K562 (cell line): ENCODE results near the gene ACTA2. TPM values are rescaled to one million over a fixed set of nuclear protein-coding genes. Genes with fewer than 3 reads are reported as not detected.

Experiments
- ATAC-seq: fragments of 200-7000 bp; cut with Tn5 transposase; 3 replicates; pipeline ENCODE4 v1.9.1; 2020; ENCODE audit warnings: moderate library complexity
- BruUV-seq: library from RNA; stranded (reverse); fragments of 400-500 nt; replicated peaks from 2 replicates; lab custom pipeline; 2021; lab: Mats Ljungman, UMichigan
- CTCF ChIA-PET: fragments of 300-600 bp; formaldehyde crosslinking; extraction: SDS; loops from one replicate; lab custom pipeline; 2021; ENCODE audit warnings: low intra/inter-chr PET ratio; lab: Yijun Ruan, JAX
- POLR2A ChIA-PET: fragments of 300-600, 350-650 bp; sonication (Branson Sonifier 250); formaldehyde crosslinking; extraction: SDS; loops from one replicate; lab custom pipeline; 2021; ENCODE audit warnings: antibody characterized with exemption, inconsistent platforms; lab: Yijun Ruan, JAX
- DNase-seq, 4 experiments: peaks; one replicate each; pipeline versions ENCODE4 v3.0.0 to v3.0.0-alpha.2; 2011 to 2018; ENCODE audit warnings: low spot score in 3 of 4, mixed read lengths in 3 of 4; ENCODE audit errors: extremely low read depth in 1 of 4
- FAIRE-seq: peaks from 2 replicates; lab custom pipeline; 2011; peaks lifted over from hg19 to GRCh38; lab: Jason Lieb, UNC
- H2AFZ ChIP-seq: 2 replicates; pipeline ENCODE4 v1.6.0; 2011; ENCODE audit warnings: low read depth, low read length, control low read depth, inconsistent platforms
- H3K27ac ChIP-seq: fragments of 200-600 bp; 3 replicates; pipeline ENCODE4 v1.8.0; 2011; ENCODE audit warnings: low read depth, mild to moderate bottlenecking, control low read depth, inconsistent platforms, low read length, moderate library complexity, mixed read lengths; ENCODE audit errors: extremely low read depth
- H3K27me3 ChIP-seq, 2 experiments: fragments of 300-600 bp in 1 of 2; 2 replicates in 1 of 2; 3 replicates in 1 of 2; pipeline versions ENCODE4 v1.6.0 to v1.8.0; 2011; ENCODE audit warnings: inconsistent platforms in 2 of 2, low read length in 2 of 2, mild to moderate bottlenecking in 1 of 2, mixed read lengths in 1 of 2, moderate library complexity in 1 of 2; ENCODE audit not compliant: control insufficient read depth in 2 of 2, insufficient read depth in 2 of 2
- H3K36me3 ChIP-seq: fragments of 300-600 bp; 3 replicates; pipeline ENCODE4 v1.8.0; 2011; ENCODE audit warnings: mild to moderate bottlenecking, low read length, inconsistent platforms; ENCODE audit not compliant: control insufficient read depth, insufficient read depth
- H3K4me1 ChIP-seq, 2 experiments: fragments of 200-600 bp in 1 of 2; replicated peaks in 1 of 2; 2 replicates in 1 of 2; 3 replicates in 1 of 2; pipeline versions ENCODE4 v1.5.1 to v1.8.0; 2011; ENCODE audit warnings: inconsistent platforms in 2 of 2, low read length in 2 of 2, mild to moderate bottlenecking in 1 of 2, mixed read lengths in 1 of 2, moderate library complexity in 1 of 2; ENCODE audit not compliant: control insufficient read depth in 2 of 2, insufficient read depth in 2 of 2
- H3K4me2 ChIP-seq: 2 replicates; pipeline ENCODE4 v1.6.1; 2011; ENCODE audit warnings: low read length, control low read depth, inconsistent platforms, mixed read lengths; ENCODE audit not compliant: insufficient read depth
- H3K4me3 ChIP-seq: fragments of 200-600 bp; sonication (generic), shearing (Covaris generic); 2 replicates; pipeline ENCODE4 v1.5.1; 2016; ENCODE audit warnings: control low read depth, inconsistent platforms
- H3K79me2 ChIP-seq: fragments of 200-600 bp; 3 replicates; pipeline ENCODE4 v1.8.0; 2011; ENCODE audit warnings: low read length, inconsistent platforms; ENCODE audit not compliant: control insufficient read depth, insufficient read depth
- H3K9ac ChIP-seq, 2 experiments: 2 replicates each; pipeline versions ENCODE4 v1.6.0 to v1.6.1; 2011; ENCODE audit warnings: low read depth in 2 of 2, low read length in 2 of 2, control low read depth in 1 of 2, inconsistent platforms in 1 of 2, mild to moderate bottlenecking in 1 of 2, mixed read lengths in 1 of 2; ENCODE audit not compliant: insufficient read depth in 1 of 2
- H3K9me1 ChIP-seq: one replicate; pipeline ENCODE4 v1.6.0; 2011; ENCODE audit warnings: inconsistent platforms, mild to moderate bottlenecking, low read length, moderate library complexity; ENCODE audit not compliant: control insufficient read depth, insufficient read depth
- H3K9me3 ChIP-seq: replicated peaks from 2 replicates; pipeline ENCODE4 v1.5.1; 2011; ENCODE audit warnings: low read depth, low read length, inconsistent platforms; ENCODE audit not compliant: control insufficient read depth, insufficient read depth
- H4K20me1 ChIP-seq: replicated peaks from 2 replicates; pipeline ENCODE4 v1.6.1; 2011; ENCODE audit warnings: low read length, inconsistent platforms, mixed read lengths; ENCODE audit not compliant: control insufficient read depth, insufficient read depth
- CTCF ChIP-seq, 3 experiments: IDR thresholded peaks in 2 of 3; conservative IDR thresholded peaks in 1 of 3; 2 replicates each; pipeline ENCODE4 v1.5.1; 2011 to 2012; ENCODE audit warnings: low read length in 3 of 3, mild to moderate bottlenecking in 3 of 3, control low read depth in 2 of 3, improper control_type of control experiment in 1 of 3, inconsistent platforms in 1 of 3, low read depth in 1 of 3, mixed read lengths in 1 of 3, moderate library complexity in 1 of 3; ENCODE audit not compliant: insufficient read depth in 2 of 3
- DACH1 ChIP-seq: fragments of 450-650 bp; IDR thresholded peaks from 2 replicates; pipeline ENCODE4 v1.6.1; 2018; ENCODE audit not compliant: partially characterized antibody
- ELF4 ChIP-seq: fragments of 450-650 bp; formaldehyde crosslinking; IDR thresholded peaks from 2 replicates; pipeline ENCODE4 v1.4.0; 2022; ENCODE audit warnings: missing genetic modification characterization
- FOXK1 ChIP-seq: sonication (generic); formaldehyde crosslinking; IDR thresholded peaks from 2 replicates; pipeline ENCODE4 v1.8.0; 2022; ENCODE audit warnings: missing genetic modification reagents, mild to moderate bottlenecking, borderline replicate concordance
- PHF20 ChIP-seq: fragments of 450-650 bp; IDR thresholded peaks from 2 replicates; pipeline ENCODE4 v1.6.1; 2018; ENCODE audit not compliant: partially characterized antibody
- ZNF23 ChIP-seq: fragments of 250-450 bp; sonication (Bioruptor Pico); IDR thresholded peaks from 2 replicates; pipeline ENCODE4 v1.4.0; 2020; ENCODE audit warnings: mild to moderate bottlenecking
- WGBS: fragments of 100-300 bp; shearing (Covaris generic); methylation state at CpG from one replicate; pipeline ENCODE4 v1.1.6; 2016; ENCODE audit warnings: low coverage, mixed read lengths; ENCODE audit not compliant: insufficient coverage; ENCODE audit errors: missing lambda C conversion rate; 5-methylcytosine and 5-hydroxymethylcytosine counted together
- in situ Hi-C: fragments of 300-500 bp; cut with MboI; formaldehyde crosslinking; loops from 4 replicates; pipeline ENCODE4 v1.15.0; 2018; ENCODE audit warnings: inconsistent platforms, mixed read lengths
- intact Hi-C: fragments of 100-400 bp; cut with micrococcal nuclease; formaldehyde crosslinking; loops from 2 replicates; pipeline ENCODE4 v1.14.2; 2022
- polyA plus RNA-seq, 8 experiments: library from polyadenylated mRNA; depleted of rRNA in 4 of 8; stranded (reverse) in 5 of 8; unstranded in 3 of 8; fragments of >200 nt; fragmentation: Nextera tagmentation in 2 of 8; fragmentation: Illumina TruSeq in 1 of 8; extraction: Ambion mirVana in 2 of 8; extraction: Trizol in 1 of 8; gene quantifications; 2 replicates each; pipeline versions ENCODE4 v1.2.1 to v1.2.3, GENCODE V29; 2011 to 2014; ENCODE audit warnings: inconsistent platforms in 1 of 8, missing spikeins in 1 of 8
- total RNA-seq, 7 experiments: library from RNA; depleted of rRNA in 6 of 7; stranded (reverse); fragments of >200 nt in 6 of 7; fragmentation: Illumina TruSeq in 2 of 7; extraction: Trizol in 2 of 7; gene quantifications; 2 replicates each; pipeline versions ENCODE4 v1.2.1 to v1.2.3, GENCODE V29; 2011 to 2021; ENCODE audit warnings: low replicate concordance in 1 of 7

ACTA2 gene
- total and polyA plus RNA-seq, 9 of the 15 experiments (the other 6 are each of a cell fraction or from before 2014, with no cell fraction given) = 0.15 to 1.0 (median 0.38) TPM; not detected in 3

GRCh38 chr10:88933564-88933963 is 19.0 kb downstream of the ACTA2 start:
- BruUV-seq = no TSS peak

GRCh38 chr10:88932539-88933256 is 19.9 kb downstream of the ACTA2 start:
- Histone ChIP-seq H3K9me1 (no peaks in the 10 kb centered on the region), H3K27ac (no peak overlapping the region), H3K9me3 (no peaks in the 10 kb centered on the region), H3K9ac (no peak overlapping the region), H3K4me2 (no peak overlapping the region), H3K27me3 (no peaks in the 10 kb centered on the region), H3K36me3 (no peaks in the 10 kb centered on the region), H3K79me2 (no peaks in the 10 kb centered on the region), H3K4me3 (no peak overlapping the region), H4K20me1 (no peaks in the 10 kb centered on the region), H2AFZ (no peak overlapping the region), H3K4me1 (no peaks in the 10 kb centered on the region)
- in situ Hi-C loops (no loop called here), intact Hi-C loops (loop anchor here (1.0 kb wide), 1 partner anchor 97 kb away; no protein-coding TSS in a partner anchor)
- no TSS peak for BruUV-seq
- ATAC-seq = peak; percentile 83
- ChIA-PET CTCF (interaction anchor here (2.7 kb wide), 1 partner anchor 97 kb away, joined by 10 read pairs; no protein-coding TSS in a partner anchor), POLR2A (no interaction called here)
- DNase-seq = peak; percentile 19 to 35 (median 28)
- 0% methylated on average over 7 of the region's 7 CpGs for WGBS
- FAIRE-seq = peak; percentile 56
- TF ChIP-seq CTCF (IDR thresholded peaks at IDR 0.05 in 2 of 3, conservative IDR thresholded peaks at IDR 0.05 in 1 of 3; ENCODE audit: insufficient read depth in 2 of 3, low read depth in 1 of 3, low read length in 3 of 3) (peak; percentile 59 to 64 (median 62)), PHF20 (no peak)

More at GRCh38 chr10:88933564-88933963, 19.0 kb downstream of the ACTA2 start:
- POLR2A ChIA-PET = no interaction called here
- CTCF ChIA-PET = no interaction called here
- H3K9me1 ChIP-seq = no peaks in the 10 kb centered on the region
- H3K9me3 ChIP-seq = no peaks in the 10 kb centered on the region
- in situ Hi-C loops = no loop called here
- no peak overlapping the region for H3K4me2 ChIP-seq
- no peak for DNase-seq
- H2AFZ ChIP-seq = no peak overlapping the region
- no peak for FAIRE-seq
- H4K20me1 ChIP-seq = no peaks in the 10 kb centered on the region
- no peaks in the 10 kb centered on the region for H3K79me2 ChIP-seq
- TF ChIP-seq FOXK1 (no peak), ZNF23 (CRISPR knock-in tag) (no peak), ELF4 (CRISPR knock-in tag) (no peak), DACH1 (no peak)
- TF ChIP-seq, all 486 proteins: peak for 0
- Histone ChIP-seq H3K4me1 (no peaks in the 10 kb centered on the region), H3K9ac (no peak overlapping the region), H3K4me3 (no peak overlapping the region), H3K27me3 (no peaks in the 10 kb centered on the region), H3K27ac (no peak overlapping the region), H3K36me3 (no peaks in the 10 kb centered on the region)
- intact Hi-C loops = no loop called here
- ATAC-seq = no peak
- 0% methylated on average over 2 of the region's 2 CpGs for WGBS
